ENCODE data around the gene PRKN.

- TF ChIP-seq EZH2 (IDR thresholded peaks at IDR 0.05; ENCODE audit: insufficient read depth, poor library complexity, severe bottlenecking) (no peak), EZH2phosphoT487 (IDR thresholded peaks at IDR 0.05; ENCODE audit: insufficient read depth, low read depth) (no peak)
Measured at GRCh38 chr6:162184465-162184864, 543.1 kb downstream of the PRKN start.
